Spinal cord (tissue), 10 donors: ENCODE results near the gene EDARADD. TPM values are rescaled to one million over a fixed set of nuclear protein-coding genes. Genes with fewer than 3 reads are reported as not detected.
A peak's percentile ranks its signal among the peaks of the same experiment; 100 is the strongest.
"Not testable (repeated sequence)": the region's sequence is repeated elsewhere in the genome, so short reads cannot be mapped to it uniquely, and the experiment has no call there.

Experiments used
- DNase-seq, 6 donors: peaks; one replicate each; pipeline versions ENCODE4 v3.0.0 to v3.0.0-alpha.2; 2013 to 2015; ENCODE audit warnings: low spot score in 6 of 6, low read depth in 4 of 6
- H3K27ac ChIP-seq: one replicate; pipeline ENCODE4 v1.5.1; 2013; ENCODE audit warnings: low read depth, low read length, control low read depth
- H3K27me3 ChIP-seq: one replicate; pipeline ENCODE4 v1.6.1; 2013; ENCODE audit warnings: low read length; ENCODE audit not compliant: control insufficient read depth, insufficient read depth
- H3K36me3 ChIP-seq: one replicate; pipeline ENCODE4 v1.6.1; 2013; ENCODE audit warnings: low read length; ENCODE audit not compliant: control insufficient read depth, insufficient read depth
- H3K4me1 ChIP-seq: one replicate; pipeline ENCODE4 v1.6.1; 2013; ENCODE audit warnings: low read length; ENCODE audit not compliant: control insufficient read depth, insufficient read depth
- H3K4me3 ChIP-seq: one replicate; pipeline ENCODE4 v1.5.1; 2013; ENCODE audit warnings: low read depth, low read length, control low read depth
- H3K9me3 ChIP-seq: one replicate; pipeline ENCODE4 v1.6.1; 2013; ENCODE audit warnings: low read length; ENCODE audit not compliant: control insufficient read depth, insufficient read depth
- WGBS: methylation state at CpG from one replicate; pipeline ENCODE4 v1.1.5; 2013; ENCODE audit warnings: missing lambda C conversion rate; ENCODE audit not compliant: insufficient coverage; 5-methylcytosine and 5-hydroxymethylcytosine counted together
- polyA plus RNA-seq, 2 donors: library from polyadenylated mRNA; unstranded; fragments of 120-200 nt; gene quantifications; one replicate each; pipeline ENCODE4 v1.2.1, GENCODE V29; 2013; ENCODE audit not compliant: insufficient read length in 2 of 2
- total RNA-seq, 2 donors: library from RNA; depleted of rRNA in 1 of 2; stranded (reverse); fragments of 120-200 nt in 1 of 2; fragments of >200 nt in 1 of 2; gene quantifications; one replicate each; pipeline versions ENCODE4 v1.2.3 to v1.2.4, GENCODE V29; 2013 to 2014
- donor health status: healthy.

Gene EDARADD
- total and polyA plus RNA-seq, 4 donors: 0.89 to 2.1 (median 1.4) TPM

- no peak for DNase-seq
- H3K4me1 ChIP-seq: no peaks in the 10 kb centered on the region
- no peak overlapping the region for H3K27ac ChIP-seq
- H3K27me3 ChIP-seq: no peaks in the 10 kb centered on the region
- H3K9me3 ChIP-seq: no peaks in the 10 kb centered on the region
- H3K36me3 ChIP-seq: no peaks in the 10 kb centered on the region
- WGBS: 100% methylated on average over 1 of the region's 4 CpGs
- H3K4me3 ChIP-seq: no peak overlapping the region
Observed at GRCh38 chr1:236455243-236455642, 61.2 kb downstream of the EDARADD start.

- no peaks in the 10 kb centered on the region for H3K4me1 ChIP-seq
- no CpG with 5 or more reads among the region's 2 CpGs for WGBS
- H3K27me3 ChIP-seq: no peaks in the 10 kb centered on the region
- no peak for DNase-seq
- H3K27ac ChIP-seq: no peak overlapping the region
- no peaks in the 10 kb centered on the region for H3K9me3 ChIP-seq
- no peaks in the 10 kb centered on the region for H3K36me3 ChIP-seq
- H3K4me3 ChIP-seq: no peak overlapping the region
Observed at GRCh38 chr1:236457775-236458174, 63.7 kb downstream of the EDARADD start.

- Histone ChIP-seq H3K4me1 (no peaks in the 10 kb centered on the region), H3K27me3 (no peaks in the 10 kb centered on the region), H3K36me3 (no peaks in the 10 kb centered on the region), H3K4me3 (no peak overlapping the region), H3K27ac (no peak overlapping the region), H3K9me3 (no peaks in the 10 kb centered on the region)
- peak in 1 of 6 donors; percentile 14 for DNase-seq
- 100% methylated on average over 1 of the region's 4 CpGs for WGBS
Observed at GRCh38 chr1:236458996-236459395, 64.9 kb downstream of the EDARADD start.

- Histone ChIP-seq H3K27ac (no peak overlapping the region), H3K4me3 (no peak overlapping the region), H3K4me1 (no peaks in the 10 kb centered on the region), H3K27me3 (no peaks in the 10 kb centered on the region), H3K9me3 (no peaks in the 10 kb centered on the region), H3K36me3 (no peaks in the 10 kb centered on the region)
- no peak for DNase-seq
- no CpG with 5 or more reads among the region's 3 CpGs for WGBS
Observed at GRCh38 chr1:236460103-236460502, 66.0 kb downstream of the EDARADD start.

- not testable (repeated sequence) for DNase-seq, H3K27me3 ChIP-seq, H3K36me3 ChIP-seq, H3K4me1 ChIP-seq, H3K9me3 ChIP-seq, H3K4me3 ChIP-seq, H3K27ac ChIP-seq
- WGBS: 95% methylated on average over 4 of the region's 9 CpGs
Observed at GRCh38 chr1:236464197-236464596, 70.1 kb downstream of the EDARADD start.

- Histone ChIP-seq H3K9me3 (no peaks in the 10 kb centered on the region), H3K4me1 (no peaks in the 10 kb centered on the region), H3K4me3 (no peak overlapping the region), H3K36me3 (no peaks in the 10 kb centered on the region), H3K27ac (no peak overlapping the region), H3K27me3 (no peaks in the 10 kb centered on the region)
- DNase-seq: no peak
- WGBS: 94% methylated on average over 5 of the region's 9 CpGs
Observed at GRCh38 chr1:236465231-236465958, 71.3 kb downstream of the EDARADD start.

- no peak for DNase-seq
Observed at GRCh38 chr1:236465959-236466303, 71.8 kb downstream of the EDARADD start.

GRCh38 chr1:236467327-236467641, 73.2 kb downstream of the EDARADD start:
- Histone ChIP-seq H3K4me3 (no peak overlapping the region), H3K27me3 (peaks cover 2% of the 10 kb centered on the region), H3K27ac (no peak overlapping the region), H3K4me1 (no peaks in the 10 kb centered on the region), H3K36me3 (no peaks in the 10 kb centered on the region), H3K9me3 (no peaks in the 10 kb centered on the region)
- no peak for DNase-seq
- 79% methylated on average over 4 of the region's 5 CpGs for WGBS

More at GRCh38 chr1:236465959-236466303, 71.8 kb downstream of the EDARADD start:
- H3K4me3 ChIP-seq: no peak overlapping the region
- 76% methylated on average over 3 of the region's 5 CpGs for WGBS
- H3K4me1 ChIP-seq: no peaks in the 10 kb centered on the region
- H3K27ac ChIP-seq: no peak overlapping the region
- H3K36me3 ChIP-seq: no peaks in the 10 kb centered on the region
- no peaks in the 10 kb centered on the region for H3K9me3 ChIP-seq
- no peaks in the 10 kb centered on the region for H3K27me3 ChIP-seq

- DNase-seq: no peak
- H3K9me3 ChIP-seq: no peaks in the 10 kb centered on the region
- H3K4me3 ChIP-seq: no peak overlapping the region
- peaks cover 8% of the 10 kb centered on the region for H3K4me1 ChIP-seq
- H3K27ac ChIP-seq: no peak overlapping the region
- H3K27me3 ChIP-seq: peaks cover 7% of the 10 kb centered on the region
- no peaks in the 10 kb centered on the region for H3K36me3 ChIP-seq
- 29% methylated on average over 1 of the region's 4 CpGs for WGBS
Observed at GRCh38 chr1:236468625-236469024, 74.5 kb downstream of the EDARADD start.

GRCh38 chr1:236469466-236469865, 75.4 kb downstream of the EDARADD start:
- peaks cover 8% of the 10 kb centered on the region for H3K4me1 ChIP-seq
- 89% methylated on average over 3 of the region's 6 CpGs for WGBS
- no peak for DNase-seq
- no peaks in the 10 kb centered on the region for H3K36me3 ChIP-seq
- H3K4me3 ChIP-seq: no peak overlapping the region
- H3K27ac ChIP-seq: no peak overlapping the region
- no peaks in the 10 kb centered on the region for H3K9me3 ChIP-seq
- peaks cover 7% of the 10 kb centered on the region for H3K27me3 ChIP-seq
